Naive thymus-derived CD4-positive, alpha-beta T cell (primary cell): ENCODE data around the gene CELF2. TPM values are rescaled to one million over a fixed set of nuclear protein-coding genes. Genes with fewer than 3 reads are reported as not detected.

Experiments
- ATAC-seq: fragments of 150-1000 bp; cut with Tn5 transposase; 2 replicates; pipeline ENCODE4 v1.10.0; 2021; ENCODE audit warnings: mild to moderate bottlenecking, moderate library complexity
- CTCF ChIA-PET: fragments of 350-600 bp; sonication (Branson Sonifier 250); formaldehyde crosslinking; loops from one replicate; lab custom pipeline; 2021; ENCODE audit warnings: antibody characterized with exemption; lab: Charles Lee
- POLR2A ChIA-PET: fragments of 350-600 bp; sonication (Branson Sonifier 250); formaldehyde crosslinking; loops from one replicate; lab custom pipeline; 2021; ENCODE audit warnings: antibody characterized with exemption, inconsistent platforms; lab: Charles Lee
- DNase-seq, 9 donors: peaks; one replicate each; pipeline versions ENCODE4 v3.0.0 to v3.0.0-alpha.2; 2020 to 2022; ENCODE audit warnings: mixed read lengths in 1 of 9
- H3K27ac ChIP-seq: one replicate; pipeline ENCODE4 v1.7.0; 2013; ENCODE audit warnings: mild to moderate bottlenecking, low read depth, low read length, moderate library complexity
- H3K27me3 ChIP-seq, 2 donors: one replicate each; pipeline ENCODE4 v1.7.0; 2013; ENCODE audit warnings: low read length in 2 of 2, mild to moderate bottlenecking in 2 of 2, moderate library complexity in 2 of 2; ENCODE audit not compliant: control insufficient read depth in 2 of 2, insufficient read depth in 2 of 2
- H3K36me3 ChIP-seq, 3 experiments: 1 replicate in 2 of 3; 2 replicates in 1 of 3; pipeline ENCODE4 v1.7.0; 2013; ENCODE audit warnings: low read length in 3 of 3, mild to moderate bottlenecking in 3 of 3, moderate library complexity in 1 of 3; ENCODE audit not compliant: insufficient read depth in 3 of 3, control insufficient read depth in 2 of 3
- H3K4me1 ChIP-seq, 2 donors: one replicate each; pipeline ENCODE4 v1.7.0; 2013; ENCODE audit warnings: low read length in 2 of 2, mild to moderate bottlenecking in 2 of 2, moderate library complexity in 1 of 2; ENCODE audit not compliant: control insufficient read depth in 2 of 2, insufficient read depth in 2 of 2
- H3K4me3 ChIP-seq: 2 replicates; pipeline ENCODE4 v1.7.0; 2013; ENCODE audit warnings: mild to moderate bottlenecking, low read length
- H3K9me3 ChIP-seq, 3 experiments: 1 replicate in 2 of 3; 2 replicates in 1 of 3; pipeline ENCODE4 v1.7.0; 2013; ENCODE audit warnings: low read length in 3 of 3; ENCODE audit not compliant: control insufficient read depth in 2 of 3
- H3K27ac Mint-ChIP-seq, 9 donors: one replicate each; pipeline ENCODE4 v1.8.0; 2020 to 2022; ENCODE audit warnings: mixed read lengths in 9 of 9, mild to moderate bottlenecking in 8 of 9, moderate library complexity in 5 of 9, inconsistent platforms in 2 of 9
- H3K27me3 Mint-ChIP-seq, 5 donors: one replicate each; pipeline ENCODE4 v1.8.0; 2021 to 2022; ENCODE audit warnings: mixed read lengths in 5 of 5, mild to moderate bottlenecking in 1 of 5
- H3K36me3 Mint-ChIP-seq, 5 donors: one replicate each; pipeline ENCODE4 v1.8.0; 2020 to 2022; ENCODE audit warnings: mixed read lengths in 5 of 5, mild to moderate bottlenecking in 3 of 5, inconsistent platforms in 1 of 5
- H3K4me1 Mint-ChIP-seq, 7 donors: one replicate each; pipeline ENCODE4 v1.8.0; 2020 to 2022; ENCODE audit warnings: mixed read lengths in 7 of 7, mild to moderate bottlenecking in 3 of 7, inconsistent platforms in 1 of 7
- H3K4me3 Mint-ChIP-seq, 10 donors: one replicate each; pipeline ENCODE4 v1.8.0; 2020 to 2022; ENCODE audit warnings: mild to moderate bottlenecking in 10 of 10, mixed read lengths in 10 of 10, moderate library complexity in 6 of 10, inconsistent platforms in 2 of 10
- H3K9me3 Mint-ChIP-seq, 11 donors: one replicate each; pipeline ENCODE4 v1.8.0; 2020 to 2022; ENCODE audit warnings: mixed read lengths in 11 of 11, mild to moderate bottlenecking in 4 of 11, inconsistent platforms in 1 of 11, moderate library complexity in 1 of 11
- intact Hi-C, 2 donors: fragments of 100-400 bp; cut with micrococcal nuclease; formaldehyde crosslinking; loops; one replicate each; pipeline ENCODE4 v1.15.1; 2023
- polyA plus RNA-seq, 2 donors: library from polyadenylated mRNA; unstranded; fragments of 300-500 nt; fragmentation: Illumina TruSeq; gene quantifications; one replicate each; pipeline ENCODE4 v1.2.3, GENCODE V29; 2021
- total RNA-seq, 6 experiments: library from RNA in 5 of 6; stranded (reverse) in 5 of 6; gene quantifications; 1 replicate in 5 of 6; 2 replicates in 1 of 6; pipeline ENCODE4 v1.2.3 and lab custom pipeline; 2021 to 2026

Gene CELF2
- total and polyA plus RNA-seq, 7 experiments from 2014 or later, result 135 to 207 (median 178) TPM

DNA sequence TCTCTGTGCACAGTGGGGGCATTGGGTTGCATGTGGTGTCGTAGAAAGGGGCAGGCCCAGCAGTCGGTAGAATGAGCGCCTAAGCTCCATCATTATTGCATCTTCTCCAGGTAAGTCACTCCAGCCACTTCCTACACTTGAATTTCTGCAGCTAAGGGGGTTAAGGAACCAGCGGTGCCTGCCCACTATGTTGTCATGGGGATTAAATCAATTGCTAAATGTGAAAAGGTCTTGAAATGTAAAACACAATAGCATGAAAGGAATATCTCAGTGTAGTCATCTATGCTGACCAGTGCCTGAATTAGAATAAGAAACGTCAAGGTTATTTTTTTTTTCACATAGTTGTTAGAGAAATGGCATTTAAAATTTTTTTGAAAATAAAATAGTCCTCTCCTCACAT is 15.2 kb upstream of the CELF2 start:
- Mint-ChIP-seq H3K27ac (no peak overlapping the region), H3K4me3 (no peak overlapping the region), H3K9me3 (peaks cover 0 to 5% (median 4%) of the 10 kb centered on the region in 11 donors), H3K36me3 (peaks cover 0 to 5% (median 0%) of the 10 kb centered on the region in 5 donors), H3K27me3 (peaks cover 10 to 48% (median 28%) of the 10 kb centered on the region in 5 donors), H3K4me1 (peaks cover 0 to 3% (median 0%) of the 10 kb centered on the region in 7 donors)
- no peaks in the 10 kb centered on the region for H3K27me3 ChIP-seq
- H3K27ac ChIP-seq, result no peak overlapping the region
- POLR2A ChIA-PET, result no interaction called here
- H3K36me3 ChIP-seq, result no peaks in the 10 kb centered on the region
- no peaks in the 10 kb centered on the region for H3K4me1 ChIP-seq
- DNase-seq (no peak), ATAC-seq (no peak)
- H3K4me3 ChIP-seq, result no peak overlapping the region
- intact Hi-C loops, result no loop called here
- H3K9me3 ChIP-seq, result no peaks in the 10 kb centered on the region
- CTCF ChIA-PET, result no interaction called here

DNA sequence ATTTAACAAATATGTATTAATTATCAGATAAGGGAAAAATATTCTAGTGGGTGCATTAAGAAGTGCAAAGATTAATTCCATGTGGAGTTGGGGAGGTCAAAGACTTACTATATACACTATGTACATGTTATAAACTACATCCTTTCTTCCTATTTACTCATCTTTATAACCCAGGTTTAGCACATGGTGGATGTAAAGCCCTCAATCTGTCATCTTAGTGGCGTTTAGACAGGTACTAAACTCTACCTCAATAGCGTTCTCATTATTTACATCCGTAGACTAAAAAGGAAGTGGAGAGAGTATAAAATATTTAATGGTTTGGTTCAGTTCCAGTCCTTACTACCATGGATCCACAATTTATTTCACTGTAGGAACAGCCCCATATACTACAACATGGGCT is 14.8 kb upstream of the CELF2 start:
- intact Hi-C loops, result no loop called here
- H3K4me3 Mint-ChIP-seq, result no peak overlapping the region
- H3K9me3 ChIP-seq, result no peaks in the 10 kb centered on the region
- H3K27me3 Mint-ChIP-seq, result peaks cover 14 to 52% (median 25%) of the 10 kb centered on the region in 5 donors
- peaks cover 0 to 2% (median 0%) of the 10 kb centered on the region in 5 donors for H3K36me3 Mint-ChIP-seq
- no peaks in the 10 kb centered on the region for H3K27me3 ChIP-seq
- no peak for ATAC-seq
- H3K27ac Mint-ChIP-seq, result no peak overlapping the region
- no peak overlapping the region for H3K4me3 ChIP-seq
- H3K9me3 Mint-ChIP-seq, result peaks cover 0 to 3% (median under 1%) of the 10 kb centered on the region in 11 donors
- no peak for DNase-seq
- CTCF ChIA-PET, result no interaction called here
- no peaks in the 10 kb centered on the region for H3K36me3 ChIP-seq
- POLR2A ChIA-PET, result no interaction called here
- H3K27ac ChIP-seq, result no peak overlapping the region
- H3K4me1 Mint-ChIP-seq, result peaks cover 0 to under 1% (median 0%) of the 10 kb centered on the region in 7 donors
- no peaks in the 10 kb centered on the region for H3K4me1 ChIP-seq

DNA sequence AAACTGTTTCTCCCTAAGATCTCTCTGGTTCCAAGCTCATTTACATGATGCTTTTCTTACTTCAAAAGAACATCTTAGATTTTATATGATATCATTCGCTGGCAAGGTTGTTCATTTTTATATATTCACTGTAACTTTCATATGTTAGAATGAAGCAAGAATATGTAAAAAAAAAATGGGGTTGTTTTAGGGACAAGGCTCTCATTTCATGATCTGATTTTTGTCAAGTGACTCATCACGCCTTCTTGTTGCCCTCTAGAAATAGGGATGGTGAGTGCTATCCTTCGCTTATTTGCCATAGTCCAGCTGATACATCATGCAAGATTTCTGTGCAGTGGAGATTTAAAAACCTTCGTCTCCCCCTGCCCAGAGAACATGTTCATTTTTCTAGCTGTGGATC is 14.0 kb upstream of the CELF2 start:
- H3K27ac ChIP-seq, result no peak overlapping the region
- H3K27ac Mint-ChIP-seq, result no peak overlapping the region
- no peaks in the 10 kb centered on the region for H3K36me3 ChIP-seq
- H3K27me3 Mint-ChIP-seq, result peaks cover 21 to 60% (median 32%) of the 10 kb centered on the region in 5 donors
- no peaks in the 10 kb centered on the region for H3K9me3 ChIP-seq
- ChIA-PET POLR2A (no interaction called here), CTCF (no interaction called here)
- H3K4me1 Mint-ChIP-seq, result peaks cover 0 to 5% (median 1%) of the 10 kb centered on the region in 7 donors
- peaks cover 0 to 2% (median 0%) of the 10 kb centered on the region in 11 donors for H3K9me3 Mint-ChIP-seq
- no peak for DNase-seq
- no peaks in the 10 kb centered on the region for H3K27me3 ChIP-seq
- no peaks in the 10 kb centered on the region for H3K36me3 Mint-ChIP-seq
- H3K4me3 ChIP-seq, result no peak overlapping the region
- intact Hi-C loops, result no loop called here
- ATAC-seq, result no peak
- H3K4me1 ChIP-seq, result no peaks in the 10 kb centered on the region
- no peak overlapping the region for H3K4me3 Mint-ChIP-seq

DNA sequence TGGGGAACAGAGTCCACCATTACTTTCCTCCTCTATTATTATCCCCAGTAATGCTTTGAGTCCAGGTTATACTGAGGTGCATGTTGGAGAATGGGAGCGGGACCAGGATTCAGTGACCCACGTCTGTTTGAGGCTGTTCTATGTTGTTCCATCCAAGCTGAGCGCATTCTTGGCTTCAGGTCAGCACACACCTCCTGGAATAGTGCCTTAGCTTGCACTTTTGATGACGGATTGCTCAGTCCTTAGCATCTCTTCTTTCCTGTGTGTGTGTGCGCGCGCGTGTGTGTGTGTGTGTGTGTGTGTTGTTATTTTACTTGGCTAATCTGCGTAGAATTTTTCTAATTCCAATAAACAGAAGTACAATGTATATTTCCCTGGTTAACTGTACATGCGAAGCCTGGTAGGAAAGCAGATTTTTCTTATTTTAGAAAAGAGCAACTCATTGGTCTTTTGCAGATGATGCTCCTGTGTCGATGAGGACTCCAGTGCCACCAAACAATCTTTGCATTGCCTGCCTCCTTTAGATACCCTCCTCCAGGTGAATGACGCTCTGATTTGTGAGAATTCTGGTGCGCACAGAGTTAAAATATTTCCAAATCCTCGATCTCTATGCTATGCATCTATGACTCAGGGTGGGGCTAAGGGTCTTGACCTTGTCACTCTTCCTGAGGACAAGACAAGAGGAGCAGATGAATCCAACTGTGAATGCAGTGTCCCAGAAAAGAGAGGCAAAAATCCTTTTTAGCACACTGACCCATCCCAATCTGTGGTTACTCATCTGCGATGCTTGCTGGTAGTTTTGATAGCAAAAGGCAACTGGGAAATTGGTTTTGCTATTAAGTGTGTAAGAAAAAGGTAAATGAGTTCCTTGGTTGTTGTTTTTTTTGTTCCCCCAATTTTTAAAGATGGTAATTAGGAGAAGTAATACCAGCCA is 13.3 kb upstream of the CELF2 start:
- no peak overlapping the region for H3K27ac Mint-ChIP-seq
- H3K4me3 Mint-ChIP-seq, result no peak overlapping the region
- Histone ChIP-seq H3K27ac (no peak overlapping the region), H3K4me1 (no peaks in the 10 kb centered on the region), H3K4me3 (no peak overlapping the region), H3K27me3 (no peaks in the 10 kb centered on the region), H3K36me3 (no peaks in the 10 kb centered on the region), H3K9me3 (no peaks in the 10 kb centered on the region)
- intact Hi-C loops, result no loop called here
- DNase-seq (no peak), ATAC-seq (no peak)
- H3K27me3 Mint-ChIP-seq, result peaks cover 27 to 67% (median 39%) of the 10 kb centered on the region in 5 donors
- peaks cover 0 to 2% (median 0%) of the 10 kb centered on the region in 11 donors for H3K9me3 Mint-ChIP-seq
- ChIA-PET POLR2A (no interaction called here), CTCF (no interaction called here)
- H3K4me1 Mint-ChIP-seq, result peaks cover 0 to 12% (median 7%) of the 10 kb centered on the region in 7 donors
- no peaks in the 10 kb centered on the region for H3K36me3 Mint-ChIP-seq

DNA sequence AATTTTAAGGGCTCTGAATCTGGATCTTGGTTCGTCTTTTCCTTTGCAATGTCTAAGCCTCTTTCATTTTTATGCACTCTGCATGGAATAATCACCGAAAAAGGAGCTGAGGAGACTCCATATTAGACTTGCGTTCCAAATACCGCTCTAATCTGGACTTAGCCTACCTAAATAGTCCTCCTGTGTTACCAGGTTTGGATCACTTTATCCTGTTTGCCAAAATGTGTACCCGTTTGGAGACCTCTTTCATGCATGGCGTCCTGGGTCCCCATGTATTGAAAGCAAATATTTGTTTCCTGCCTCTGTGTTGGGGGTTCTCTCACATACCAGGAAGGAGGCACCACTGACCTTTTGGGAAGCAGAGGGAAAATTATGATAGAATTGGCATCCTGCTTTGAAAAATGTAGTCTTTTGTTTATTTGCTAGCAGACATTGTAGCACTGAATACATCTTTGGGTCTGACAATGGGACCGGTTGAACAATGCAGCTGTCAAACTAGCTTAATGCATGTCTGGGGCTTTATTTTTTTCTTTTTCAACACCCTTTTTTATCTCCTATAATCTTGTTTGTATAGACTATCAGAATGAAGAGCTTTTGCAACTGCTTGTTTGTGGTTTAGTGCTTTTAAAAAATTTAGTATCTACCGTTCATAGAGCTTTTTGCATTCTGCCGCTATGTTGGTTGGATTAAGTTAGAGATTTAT is 11.8 kb upstream of the CELF2 start:
- H3K27me3 ChIP-seq, result no peaks in the 10 kb centered on the region
- H3K27me3 Mint-ChIP-seq, result peaks cover 36 to 77% (median 46%) of the 10 kb centered on the region in 5 donors
- H3K4me1 Mint-ChIP-seq, result peaks cover 0 to 21% (median 9%) of the 10 kb centered on the region in 7 donors
- CTCF ChIA-PET, result no interaction called here
- H3K27ac ChIP-seq, result no peak overlapping the region
- H3K4me1 ChIP-seq, result no peaks in the 10 kb centered on the region
- POLR2A ChIA-PET, result no interaction called here
- no peaks in the 10 kb centered on the region for H3K36me3 Mint-ChIP-seq
- H3K9me3 Mint-ChIP-seq, result peaks cover 0 to 2% (median 0%) of the 10 kb centered on the region in 11 donors
- no peak overlapping the region for H3K27ac Mint-ChIP-seq
- H3K36me3 ChIP-seq, result no peaks in the 10 kb centered on the region
- no peak overlapping the region for H3K4me3 ChIP-seq
- no peaks in the 10 kb centered on the region for H3K9me3 ChIP-seq
- no peak overlapping the region for H3K4me3 Mint-ChIP-seq
- DNase-seq (no peak), ATAC-seq (no peak)
- intact Hi-C loops, result no loop called here

DNA sequence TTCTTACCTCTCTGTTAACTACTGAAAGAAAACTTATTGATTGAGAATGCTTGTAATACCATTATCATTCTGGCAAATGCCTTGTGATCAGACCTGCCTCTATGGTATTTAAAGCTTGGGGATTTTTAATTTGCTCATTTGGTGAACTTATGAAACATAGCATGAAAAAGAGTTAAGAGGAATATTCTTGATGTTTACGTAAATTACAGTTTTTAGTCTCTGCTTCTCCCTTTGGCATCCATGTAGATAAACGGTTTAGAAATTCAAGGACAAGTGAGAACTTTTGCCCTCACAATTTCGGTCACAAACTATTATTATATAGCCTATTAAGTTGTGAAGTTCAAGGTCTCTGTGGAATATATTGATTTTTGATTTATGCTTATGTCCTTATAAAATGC is 11.2 kb upstream of the CELF2 start:
- Mint-ChIP-seq H3K36me3 (no peaks in the 10 kb centered on the region), H3K27me3 (peaks cover 41 to 78% (median 52%) of the 10 kb centered on the region in 5 donors)
- CTCF ChIA-PET, result no interaction called here

More for the DNA sequence above, 11.2 kb upstream of the CELF2 start:
- H3K4me1 Mint-ChIP-seq, result peaks cover 0 to 21% (median 9%) of the 10 kb centered on the region in 7 donors
- POLR2A ChIA-PET, result no interaction called here
- intact Hi-C loops, result no loop called here
- no peak overlapping the region for H3K27ac Mint-ChIP-seq
- DNase-seq (no peak), ATAC-seq (no peak)
- no peaks in the 10 kb centered on the region for H3K9me3 ChIP-seq
- no peaks in the 10 kb centered on the region for H3K4me1 ChIP-seq
- H3K27me3 ChIP-seq, result no peaks in the 10 kb centered on the region
- H3K9me3 Mint-ChIP-seq, result peaks cover 0 to 2% (median 0%) of the 10 kb centered on the region in 11 donors
- H3K27ac ChIP-seq, result no peak overlapping the region
- no peak overlapping the region for H3K4me3 ChIP-seq
- no peaks in the 10 kb centered on the region for H3K36me3 ChIP-seq
- no peak overlapping the region for H3K4me3 Mint-ChIP-seq
